ENCODE data around the gene ETV6. TPM values are rescaled to one million over a fixed set of nuclear protein-coding genes. Genes with fewer than 3 reads are reported as not detected.
A peak's percentile ranks its signal among the peaks of the same experiment; 100 is the strongest.
"Not testable (repeated sequence)": the region's sequence is repeated elsewhere in the genome, so short reads cannot be mapped to it uniquely, and the experiment has no call there.

The ETV6 gene
- 3.0 TPM for total RNA-seq

- DNase-seq, result peak; percentile 61
These were observed at the start of gene ETV6 for GRCh38 chr12:11649413-11650285. Gene ETV6, plus strand, starts transcription at chr12:11649674. Its CDS starts 454 bp downstream, at chr12:11650128.

GRCh38 chr12:11600199-11600598, 49.3 kb upstream of the ETV6 start:
- DNase-seq, result no peak

DNA sequence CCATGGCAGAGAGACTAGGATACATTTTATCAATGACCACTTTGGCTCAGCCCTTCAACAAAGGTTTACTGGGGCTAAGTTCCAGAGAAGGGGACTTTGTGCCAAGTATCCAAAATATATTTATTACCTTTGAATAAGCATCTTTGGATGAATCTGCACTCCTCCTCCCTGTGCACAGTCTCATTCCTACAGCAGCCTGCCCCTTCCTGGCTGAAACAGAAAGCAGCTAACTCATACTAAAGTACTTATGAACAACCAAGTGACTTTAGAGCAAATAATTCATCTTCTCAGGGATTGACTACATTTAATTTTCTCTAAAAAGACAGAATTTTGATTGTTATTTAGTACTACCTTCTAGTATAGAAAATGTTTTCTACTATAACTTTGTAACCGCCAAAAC, 47.8 kb upstream of the ETV6 start:
- no peak for DNase-seq

DNA sequence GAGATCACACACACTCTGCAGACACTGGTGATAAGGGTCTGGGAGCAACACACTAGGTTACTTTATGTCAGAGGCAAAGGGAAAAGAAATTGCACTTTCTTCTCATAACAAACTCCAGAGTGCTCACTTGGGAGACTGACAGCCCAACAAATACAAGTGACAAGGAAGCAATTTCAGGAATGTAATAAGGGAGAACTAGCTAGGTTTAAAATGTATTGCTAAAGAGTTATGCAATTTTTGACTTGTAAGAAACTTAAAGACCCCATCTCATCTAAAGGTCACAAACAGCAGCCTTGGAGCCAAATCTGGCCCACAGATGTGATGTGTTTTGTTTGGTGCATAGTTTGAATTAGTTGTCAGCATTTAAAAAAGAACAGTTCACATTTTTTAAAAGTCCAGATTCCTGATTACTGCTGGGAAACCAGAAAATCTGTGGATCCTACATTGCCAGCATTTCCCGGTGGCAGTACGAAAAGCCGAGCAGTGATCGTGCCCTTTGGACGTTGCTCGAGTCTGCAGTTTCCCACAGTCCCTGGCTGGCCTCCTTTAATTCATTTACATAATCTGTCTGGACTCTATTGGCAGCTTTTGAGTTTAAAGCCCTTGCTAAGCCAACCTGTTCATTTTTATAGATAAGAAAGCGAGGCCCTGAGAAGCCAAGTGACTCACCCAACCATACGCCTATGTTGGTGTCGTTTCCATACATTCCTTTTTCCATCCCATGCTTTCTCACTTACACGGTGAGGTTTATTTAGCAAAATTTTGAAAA, 42.0 kb upstream of the ETV6 start:
- no peak for DNase-seq

DNA sequence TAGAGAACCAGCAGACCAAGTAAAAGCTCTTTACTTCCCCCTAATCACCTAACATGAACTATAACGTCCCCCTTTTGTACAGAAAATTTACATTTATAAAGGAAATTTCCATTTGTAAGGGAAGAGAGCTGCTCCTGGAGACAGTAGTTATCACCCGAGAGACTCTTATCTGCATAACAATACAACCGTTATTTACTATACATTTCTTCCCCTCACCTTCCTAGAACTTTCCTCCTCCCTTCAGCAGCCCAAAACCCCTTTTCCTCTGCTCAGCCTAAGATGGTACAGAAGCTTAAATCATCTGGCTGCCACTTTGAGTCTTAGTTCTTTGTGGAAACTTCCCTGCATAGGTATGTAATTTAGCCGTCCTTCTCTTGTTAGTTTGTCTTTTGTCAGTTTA, 40.4 kb upstream of the ETV6 start:
- no peak for DNase-seq

- no peak for DNase-seq
These were observed 34.0 kb upstream of the ETV6 start for GRCh38 chr12:11615481-11615880.

DNA sequence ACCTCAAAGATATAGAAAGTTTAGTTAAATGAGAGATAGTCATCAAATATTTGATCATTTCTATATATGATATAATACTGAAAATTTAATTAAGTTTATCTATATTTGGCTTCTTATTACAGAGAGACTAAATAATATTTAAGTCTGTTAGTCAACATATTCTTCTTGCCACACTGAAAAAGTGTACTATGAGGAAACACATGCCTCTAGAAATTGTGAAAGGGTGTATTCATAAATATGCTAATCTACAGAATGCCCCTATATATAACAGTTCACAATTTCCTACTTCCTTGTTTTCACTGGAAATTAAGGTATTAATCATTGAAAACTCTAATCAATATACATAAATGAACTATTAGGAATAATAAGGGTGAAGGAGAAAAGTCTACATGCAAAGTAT, 31.4 kb upstream of the ETV6 start:
- no peak for DNase-seq

DNA sequence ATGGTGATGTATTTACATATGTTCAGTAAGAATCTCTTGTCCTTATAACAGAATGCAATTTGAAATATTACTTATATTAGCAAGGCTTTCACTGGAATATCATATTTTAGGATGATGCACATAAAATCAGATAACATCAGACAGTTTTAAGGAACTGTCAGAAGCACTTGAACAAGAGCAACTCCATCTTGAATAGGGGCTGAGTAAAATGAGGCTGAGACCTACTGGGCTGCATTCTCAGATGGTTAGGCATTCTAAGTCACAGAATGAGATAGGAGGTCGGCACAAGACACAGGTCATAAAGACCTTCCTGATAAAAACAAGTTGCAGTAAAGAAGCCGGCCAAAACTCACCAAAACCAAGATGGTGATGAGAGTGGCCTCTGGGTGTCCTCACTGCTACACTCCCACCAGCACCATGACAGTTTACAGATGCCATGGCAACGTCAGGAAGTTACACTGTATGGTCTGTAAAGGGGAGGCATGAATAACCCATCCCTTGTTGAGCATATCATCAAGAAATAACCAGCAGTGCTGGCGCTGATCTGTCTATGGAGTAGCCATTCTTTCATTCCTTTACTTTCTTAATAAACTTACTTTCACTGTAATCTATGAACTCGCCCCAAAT, 27.6 kb upstream of the ETV6 start:
- DNase-seq, result no peak

GRCh38 chr12:11622876-11623281, 26.6 kb upstream of the ETV6 start:
- no peak for DNase-seq

DNA sequence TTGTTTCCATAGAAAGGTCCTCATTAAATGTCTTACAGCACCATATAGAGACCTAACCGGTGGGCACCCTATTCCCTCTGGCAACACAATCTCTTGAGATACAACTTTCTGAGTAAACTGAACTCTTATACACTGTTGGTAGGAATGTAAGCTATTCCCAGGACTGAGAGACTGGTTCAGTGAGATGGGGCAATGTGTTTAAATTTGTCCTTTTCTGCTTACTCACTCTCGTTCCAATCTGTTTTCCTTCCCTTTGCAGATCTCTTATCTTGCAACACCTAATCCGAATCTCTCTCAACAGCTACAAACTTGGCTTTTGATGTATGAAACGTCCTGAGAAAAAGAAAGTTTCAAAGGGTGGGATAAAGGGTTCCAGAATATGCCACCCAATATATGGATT, 26.1 kb upstream of the ETV6 start:
- DNase-seq, result no peak

DNA sequence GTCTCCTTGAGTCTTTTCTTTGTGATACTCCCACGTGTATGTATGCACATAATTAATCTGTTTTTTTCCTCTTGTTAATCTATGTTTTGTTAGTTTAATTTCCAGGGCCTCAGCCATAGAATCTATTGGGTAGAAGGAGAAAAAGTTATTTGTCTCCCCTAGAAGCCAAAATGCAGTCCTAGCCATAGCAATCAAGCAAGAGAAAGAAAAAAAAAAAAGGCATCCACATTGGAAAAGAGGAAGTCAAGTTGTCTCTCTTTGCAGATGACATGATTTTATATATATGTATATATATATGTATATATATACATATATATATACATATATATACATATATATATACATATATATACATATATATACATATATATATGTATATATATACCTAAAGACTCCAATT, 25.4 kb upstream of the ETV6 start:
- no peak for DNase-seq

GRCh38 chr12:11627709-11628108, 21.8 kb upstream of the ETV6 start:
- not testable (repeated sequence) for DNase-seq

GRCh38 chr12:11628353-11628752, 21.1 kb upstream of the ETV6 start:
- no peak for DNase-seq

DNA sequence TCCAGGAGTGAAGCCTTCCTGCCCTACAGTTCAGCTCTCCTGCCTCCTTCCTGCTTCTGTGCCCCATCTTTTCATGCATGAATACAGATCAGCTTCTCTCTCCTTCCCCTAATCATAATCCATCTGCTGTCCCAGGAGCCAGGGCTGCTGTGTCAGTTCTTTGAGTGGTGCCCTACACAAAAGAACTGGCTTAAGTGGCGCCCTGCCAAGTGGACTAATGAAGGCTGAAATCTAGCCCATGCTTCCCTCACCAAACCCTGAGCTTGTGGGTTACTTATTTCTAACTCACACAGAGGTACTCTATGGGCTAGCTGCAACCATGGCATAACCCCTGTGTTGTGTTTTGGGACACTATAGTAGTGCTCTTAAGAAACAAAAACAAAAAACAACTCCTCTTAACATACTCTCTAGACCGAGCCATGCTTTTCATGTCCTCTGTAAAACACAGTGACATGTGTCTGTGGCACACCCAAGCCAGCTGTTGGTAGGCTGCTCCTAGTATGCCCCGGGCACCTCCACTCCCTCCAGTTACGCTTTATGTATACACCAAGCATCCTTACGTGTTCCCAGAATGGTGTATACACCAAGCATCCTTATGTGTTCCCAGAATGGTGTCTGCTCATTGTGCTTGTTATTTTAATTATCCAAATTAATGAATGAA, 19.3 kb upstream of the ETV6 start:
- no peak for DNase-seq

- DNase-seq, result no peak
These were observed 18.2 kb upstream of the ETV6 start for GRCh38 chr12:11631288-11631687.

GRCh38 chr12:11631881-11632280, 17.6 kb upstream of the ETV6 start:
- DNase-seq, result not testable (repeated sequence)

- no peak for DNase-seq
These were observed 15.5 kb upstream of the ETV6 start for GRCh38 chr12:11633968-11634367.

- DNase-seq, result no peak
These were observed 14.1 kb upstream of the ETV6 start for GRCh38 chr12:11635341-11635740.

- no peak for DNase-seq
These were observed 11.1 kb upstream of the ETV6 start for GRCh38 chr12:11638315-11638916.

DNA sequence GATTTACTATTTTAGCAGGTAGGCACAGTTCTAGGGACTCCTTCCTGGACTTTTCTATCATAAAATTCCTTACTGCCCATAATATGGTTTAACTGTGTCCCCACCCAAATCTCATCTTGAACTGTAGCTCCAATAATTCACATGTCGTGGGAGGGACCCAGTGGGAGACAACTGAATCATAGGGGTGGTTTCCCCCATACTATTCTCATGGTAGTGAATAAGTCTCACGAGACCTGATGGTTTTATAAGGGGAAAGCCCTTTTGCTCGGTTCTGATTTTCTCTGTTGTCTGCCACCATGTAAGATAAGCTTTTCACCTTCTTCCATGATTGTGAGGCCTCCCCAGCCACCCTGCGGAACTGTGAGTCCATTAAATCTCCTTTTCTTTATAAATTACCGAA, 10.0 kb upstream of the ETV6 start:
- no peak for DNase-seq

- no peak for DNase-seq
These were observed 8.0 kb upstream of the ETV6 start for GRCh38 chr12:11641522-11641921.

- no peak for DNase-seq
These were observed 6.7 kb upstream of the ETV6 start for GRCh38 chr12:11642785-11643184.
